NB4 (cell line): ENCODE results near the gene OR52K1.

Experiments
- DNase-seq: peaks from one replicate; pipeline ENCODE4 v3.0.0; 2010; ENCODE audit warnings: low read depth
- H3K4me3 ChIP-seq: one replicate; pipeline ENCODE4 v1.5.1; 2011; ENCODE audit warnings: mild to moderate bottlenecking, low read depth, low read length, moderate library complexity
- CTCF ChIP-seq: IDR thresholded peaks from one replicate; pipeline ENCODE4 v1.5.1; 2012; ENCODE audit warnings: low read depth, low read length
- MYC ChIP-seq: IDR thresholded peaks from 2 replicates; pipeline ENCODE4 v1.6.1; 2011; ENCODE audit warnings: low read depth, low read length
- POLR2A ChIP-seq: IDR thresholded peaks from 2 replicates; pipeline ENCODE4 v1.6.1; 2011; ENCODE audit warnings: mild to moderate bottlenecking; ENCODE audit not compliant: insufficient read length; ENCODE audit errors: extremely low read depth
- TF ChIP-seq, protein P1 (sequence below): IDR thresholded peaks from 2 replicates; pipeline ENCODE4 v1.6.1; 2011; ENCODE audit warnings: low read depth, low read length

The OR52K1 gene

DNA sequence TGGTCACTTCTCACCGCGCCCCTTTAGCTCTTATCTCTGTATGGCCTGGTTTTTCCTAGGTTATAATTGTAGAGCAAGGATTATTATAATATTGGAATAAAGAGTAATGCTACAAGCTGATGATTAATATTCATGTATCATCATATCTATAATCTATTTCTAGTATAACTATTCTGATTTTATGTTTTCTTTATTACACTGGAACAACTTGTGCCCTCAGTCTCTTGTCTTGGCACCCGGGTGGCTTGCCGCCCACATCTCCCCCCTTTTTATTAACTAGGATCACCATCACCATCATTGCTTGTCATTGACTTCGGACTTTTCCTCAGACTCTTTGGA, 11.0 kb downstream of the OR52K1 start:
- DNase-seq = no peak
- no peak overlapping the region for H3K4me3 ChIP-seq
- TF ChIP-seq, protein P1, sequence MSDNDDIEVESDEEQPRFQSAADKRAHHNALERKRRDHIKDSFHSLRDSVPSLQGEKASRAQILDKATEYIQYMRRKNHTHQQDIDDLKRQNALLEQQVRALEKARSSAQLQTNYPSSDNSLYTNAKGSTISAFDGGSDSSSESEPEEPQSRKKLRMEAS = no peak
- no peak for TF ChIP-seq CTCF
- TF ChIP-seq POLR2A = no peak
- no peak for TF ChIP-seq MYC

- TF ChIP-seq MYC = no peak
- TF ChIP-seq, protein P1 = no peak
- no peak for TF ChIP-seq POLR2A
- no peak for TF ChIP-seq CTCF
- no peak overlapping the region for H3K4me3 ChIP-seq
- DNase-seq = no peak
Measured at GRCh38 chr11:4495487-4495886, 13.0 kb downstream of the OR52K1 start.

DNA sequence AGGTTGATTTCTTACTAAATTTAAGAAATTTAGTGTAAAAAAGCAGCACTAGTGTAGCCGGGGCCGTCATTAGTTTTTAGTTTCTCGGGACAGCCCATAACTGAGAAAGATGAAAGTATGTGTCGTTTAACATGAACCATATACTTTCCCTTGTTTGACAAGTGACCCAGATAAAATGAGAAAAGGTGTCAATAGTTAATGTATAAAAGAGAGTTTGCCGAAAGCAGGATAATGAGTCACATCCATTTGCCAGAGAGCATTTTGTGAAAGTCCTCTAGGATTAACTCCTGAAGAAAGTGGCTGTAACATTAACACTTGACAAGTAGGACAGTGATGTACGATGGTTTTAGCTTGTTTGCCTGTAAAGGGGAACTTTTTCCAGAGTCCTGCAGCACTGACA, 13.5 kb downstream of the OR52K1 start:
- TF ChIP-seq POLR2A (no peak), MYC (no peak), CTCF (no peak)
- TF ChIP-seq, protein P1 = no peak
- H3K4me3 ChIP-seq = no peak overlapping the region
- no peak for DNase-seq

DNA sequence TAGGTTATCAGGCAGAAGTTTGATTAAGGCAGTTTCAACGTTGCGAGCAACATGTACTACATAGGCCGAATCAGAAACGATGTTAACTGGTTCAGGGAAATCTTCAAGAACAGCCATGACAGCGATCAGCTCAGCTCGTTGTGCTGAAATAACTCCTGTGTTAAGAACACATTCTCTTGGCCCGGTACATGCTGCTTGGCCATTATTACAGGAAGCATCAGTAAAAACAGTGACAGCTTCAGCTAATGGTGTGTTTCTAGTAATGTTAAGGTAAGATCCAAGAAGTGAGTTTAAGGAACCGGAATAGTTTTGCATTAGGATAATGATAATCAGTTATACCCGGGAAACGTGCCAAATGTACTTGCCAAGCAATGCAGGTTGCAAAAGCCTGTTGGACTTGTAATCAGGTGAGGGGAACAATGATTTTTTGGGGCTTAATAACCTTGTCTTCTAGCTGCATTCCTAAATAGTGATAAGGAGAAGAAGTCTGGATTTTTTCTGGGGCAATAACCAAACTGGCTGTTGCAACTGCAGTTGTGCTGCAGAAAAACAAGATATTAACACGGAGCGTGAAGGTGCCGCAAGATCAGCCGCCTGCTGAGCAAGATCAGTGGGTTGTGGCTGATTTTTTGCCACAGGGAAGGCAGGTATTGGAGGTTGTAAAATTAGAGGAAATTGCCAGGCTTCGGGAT, 14.3 kb downstream of the OR52K1 start:
- H3K4me3 ChIP-seq = no peak overlapping the region
- TF ChIP-seq, protein P1 = no peak
- TF ChIP-seq MYC = no peak
- TF ChIP-seq CTCF = no peak
- no peak for DNase-seq

- DNase-seq = no peak
- no peak overlapping the region for H3K4me3 ChIP-seq
- TF ChIP-seq CTCF (no peak), POLR2A (no peak), MYC (no peak)
- TF ChIP-seq, protein P1 = no peak
Measured at GRCh38 chr11:4508886-4509285, 26.4 kb downstream of the OR52K1 start.
